Body of pancreas (tissue), 4 donors: ENCODE measurements around the gene SPATA18. TPM values are rescaled to one million over a fixed set of nuclear protein-coding genes. Genes with fewer than 3 reads are reported as not detected.
"Not testable (repeated sequence)": the region's sequence is repeated elsewhere in the genome, so short reads cannot be mapped to it uniquely, and the experiment has no call there.

Experiments used
- ATAC-seq: fragments of 150-250 bp; one replicate; pipeline ENCODE4 v1.9.1; 2016
- DNase-seq, 4 donors: peaks; one replicate each; pipeline ENCODE4 v3.0.0-alpha.2; 2019
- H3K27ac ChIP-seq, 4 donors: fragments of 200-600 bp; sonication (generic); 1 replicate in 3 of 4; 2 replicates in 1 of 4; pipeline versions ENCODE4 v1.5.1 to v1.6.1; 2016 to 2019; ENCODE audit warnings: mild to moderate bottlenecking in 1 of 4, mixed read lengths in 1 of 4, moderate library complexity in 1 of 4
- H3K27me3 ChIP-seq, 2 donors: fragments of 200-600 bp; sonication (generic); one replicate each; pipeline ENCODE4 v1.6.0; 2016; ENCODE audit warnings: mild to moderate bottlenecking in 1 of 2
- H3K36me3 ChIP-seq, 2 donors: fragments of 200-600 bp; sonication (generic); replicated peaks in 1 of 2; 2 replicates each; pipeline ENCODE4 v1.5.1; 2016; ENCODE audit warnings: low read depth in 2 of 2; ENCODE audit not compliant: insufficient read depth in 1 of 2
- H3K4me1 ChIP-seq: fragments of 200-600 bp; sonication (generic); one replicate; pipeline ENCODE4 v1.6.0; 2016
- H3K4me3 ChIP-seq, 2 donors: fragments of 200-600 bp; sonication (generic); 1 replicate in 1 of 2; 2 replicates in 1 of 2; pipeline ENCODE4 v1.5.1; 2016 to 2019
- H3K9me3 ChIP-seq, 3 donors: fragments of 200-600 bp; sonication (generic); 1 replicate in 2 of 3; 2 replicates in 1 of 3; pipeline ENCODE4 v1.5.1; 2016
- CTCF ChIP-seq, 7 experiments: fragments of 450-650 bp in 4 of 7; fragments of 200-600 bp in 3 of 7; sonication (generic) in 3 of 7; IDR thresholded peaks; one replicate each; pipeline ENCODE4 v1.5.1; 2016 to 2019; ENCODE audit warnings: antibody characterized with exemption in 7 of 7
- POLR2A ChIP-seq, 3 donors: fragments of 450-650 bp; IDR thresholded peaks; one replicate each; pipeline ENCODE4 v1.6.1; 2016; ENCODE audit warnings: antibody characterized with exemption in 3 of 3, mild to moderate bottlenecking in 2 of 3
- WGBS, 2 donors: methylation state at CpG; one replicate each; pipeline ENCODE4 v1.1.5; 2017; 5-methylcytosine and 5-hydroxymethylcytosine counted together
- intact Hi-C: fragments of 100-400 bp; cut with DNase I; formaldehyde crosslinking; loops from one replicate; pipeline ENCODE4 v1.15.1; 2023
- total RNA-seq, 2 donors: library from RNA; depleted of rRNA; stranded (reverse); fragments of >200 nt; gene quantifications; one replicate each; pipeline ENCODE4 v1.1.0, GENCODE V29; 2016

Gene SPATA18
- total RNA-seq, 2 donors from 2014 or later = 4.0 to 8.0 TPM

- no peak for TF ChIP-seq POLR2A (IDR thresholded peaks at IDR 0.05)
- TF ChIP-seq CTCF (IDR thresholded peaks at IDR 0.05) = no peak
- Histone ChIP-seq H3K36me3 (no peaks in the 10 kb centered on the region), H3K4me1 (peaks cover 3% of the 10 kb centered on the region), H3K27ac (no peak overlapping the region), H3K27me3 (no peaks in the 10 kb centered on the region), H3K9me3 (no peaks in the 10 kb centered on the region), H3K4me3 (no peak overlapping the region)
- DNase-seq = no peak
- intact Hi-C loops = no loop called here
- ATAC-seq = no peak
- 30 to 60% methylated on average over 2 of the region's 2 CpGs for WGBS, 2 donors
Measured at GRCh38 chr4:52079659-52080058, 28.6 kb downstream of the SPATA18 start.

DNA sequence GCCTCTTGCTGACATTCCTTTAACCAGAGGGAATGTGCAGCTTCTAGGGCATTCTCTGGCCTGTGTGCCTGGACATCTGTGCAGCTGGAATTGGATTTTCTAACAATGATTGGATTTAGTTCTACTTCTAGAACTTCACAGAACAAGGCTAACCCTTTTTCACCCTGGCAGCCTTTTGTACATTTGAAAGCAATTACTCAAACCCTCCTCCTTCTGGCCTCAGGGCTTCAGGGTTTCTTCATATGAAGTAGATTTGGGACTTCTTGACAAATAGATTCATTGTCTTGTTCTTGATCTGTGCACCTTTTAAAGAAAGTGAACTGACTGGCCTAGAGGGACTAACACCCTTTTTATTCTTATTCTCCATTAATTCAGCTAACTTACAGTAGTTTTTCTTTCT is 30.1 kb downstream of the SPATA18 start:
- TF ChIP-seq POLR2A (IDR thresholded peaks at IDR 0.05) = no peak
- TF ChIP-seq CTCF (IDR thresholded peaks at IDR 0.05) = no peak
- ATAC-seq = no peak
- no peaks in the 10 kb centered on the region for H3K36me3 ChIP-seq
- DNase-seq = no peak
- intact Hi-C loops = no loop called here
- no peak overlapping the region for H3K27ac ChIP-seq
- H3K4me1 ChIP-seq = peaks cover 3% of the 10 kb centered on the region
- no peaks in the 10 kb centered on the region for H3K27me3 ChIP-seq
- no peak overlapping the region for H3K4me3 ChIP-seq
- H3K9me3 ChIP-seq = no peaks in the 10 kb centered on the region

DNA sequence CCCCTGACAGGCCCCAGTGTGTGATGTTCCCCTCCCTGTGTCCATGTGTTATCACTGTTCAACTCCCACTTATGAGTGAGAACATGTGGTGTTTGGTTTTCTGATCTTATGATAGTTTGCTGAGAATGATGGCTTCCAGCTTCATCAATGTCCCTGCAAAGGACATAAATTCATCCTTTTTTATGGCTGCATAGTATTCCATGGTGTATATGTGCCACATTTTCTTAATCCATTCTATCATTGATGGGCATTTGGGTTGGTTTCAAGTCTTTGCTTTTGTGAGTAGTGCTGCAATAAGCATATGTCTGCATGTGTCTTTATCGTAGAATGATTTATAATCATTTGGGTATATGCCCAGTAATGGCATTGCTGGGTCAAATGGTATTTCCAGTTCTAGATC is 35.3 kb downstream of the SPATA18 start:
- ATAC-seq, DNase-seq, H3K4me3 ChIP-seq, intact Hi-C loops, H3K4me1 ChIP-seq, H3K36me3 ChIP-seq, H3K27me3 ChIP-seq, H3K9me3 ChIP-seq, H3K27ac ChIP-seq: not testable (repeated sequence)
- WGBS, 2 donors = 82 to 86% methylated on average over 1 of the region's 1 CpG

DNA sequence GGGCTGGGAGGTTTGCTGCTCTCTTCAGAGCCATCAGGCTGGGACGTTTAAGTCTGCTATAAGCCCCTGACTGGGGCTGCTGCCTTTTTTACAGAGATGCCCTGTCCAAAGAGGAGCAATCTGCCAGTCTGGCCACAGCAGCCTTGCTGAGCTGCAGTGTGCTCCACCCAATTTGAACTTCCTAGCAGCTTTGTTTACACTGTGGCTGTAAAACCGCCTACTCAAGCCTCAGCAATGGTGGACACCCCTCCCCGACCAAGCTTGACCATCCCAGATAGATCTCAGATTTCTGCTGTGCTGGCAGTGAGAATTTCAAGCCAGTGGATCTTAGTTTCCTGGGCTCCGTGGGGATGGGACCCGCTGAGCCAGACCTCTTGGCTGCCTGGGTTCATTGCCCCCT is 40.7 kb downstream of the SPATA18 start:
- H3K4me1 ChIP-seq = no peaks in the 10 kb centered on the region
- intact Hi-C loops = no loop called here
- no peak for ATAC-seq
- H3K36me3 ChIP-seq = no peaks in the 10 kb centered on the region
- DNase-seq = no peak
- H3K9me3 ChIP-seq = no peaks in the 10 kb centered on the region
- H3K27ac ChIP-seq = no peak overlapping the region
- H3K4me3 ChIP-seq = no peak overlapping the region
- no peaks in the 10 kb centered on the region for H3K27me3 ChIP-seq
- 43 to 63% methylated on average over 3 to 5 of the region's 5 CpGs for WGBS, 2 donors
- TF ChIP-seq POLR2A (IDR thresholded peaks at IDR 0.05) = no peak
- no peak for TF ChIP-seq CTCF (IDR thresholded peaks at IDR 0.05)

DNA sequence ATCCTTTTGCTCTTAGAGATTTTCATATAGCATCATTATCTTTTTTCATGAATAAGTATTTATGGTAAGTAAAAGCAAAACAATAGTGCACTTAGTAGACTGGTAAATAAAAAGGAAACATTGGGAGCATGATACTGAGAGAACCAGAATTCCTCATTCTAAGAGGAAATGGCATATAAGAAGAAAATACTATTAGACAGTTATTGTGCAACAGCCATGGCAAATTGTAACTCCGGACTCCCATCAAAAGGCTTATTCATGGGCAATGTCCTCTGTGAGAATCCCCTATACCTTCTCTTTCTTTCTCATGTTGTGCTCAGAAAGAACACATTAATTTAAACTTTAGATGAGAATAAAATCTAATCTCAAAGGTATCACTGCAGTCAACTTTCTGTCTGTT is 42.4 kb downstream of the SPATA18 start:
- H3K4me1 ChIP-seq = no peaks in the 10 kb centered on the region
- intact Hi-C loops = no loop called here
- no peak for ATAC-seq
- no peaks in the 10 kb centered on the region for H3K9me3 ChIP-seq
- no peak for DNase-seq
- 62 to 78% methylated on average over 1 of the region's 1 CpG for WGBS, 2 donors
- H3K4me3 ChIP-seq = no peak overlapping the region
- no peaks in the 10 kb centered on the region for H3K36me3 ChIP-seq
- H3K27me3 ChIP-seq = no peaks in the 10 kb centered on the region
- H3K27ac ChIP-seq = no peak overlapping the region
- TF ChIP-seq CTCF (IDR thresholded peaks at IDR 0.05) (no peak), POLR2A (IDR thresholded peaks at IDR 0.05) (no peak)
